Skeletal muscle tissue (tissue), 4 donors: Measurements from ENCODE around the gene AVP. TPM values are rescaled to one million over a fixed set of nuclear protein-coding genes. Genes with fewer than 3 reads are reported as not detected.
"Not testable (repeated sequence)": the region's sequence is repeated elsewhere in the genome, so short reads cannot be mapped to it uniquely, and the experiment has no call there.

ENCODE experiments used
- H3K27ac ChIP-seq: one replicate; pipeline ENCODE4 v1.7.0; 2013; ENCODE audit warnings: mild to moderate bottlenecking, low read depth, low read length, inconsistent platforms
- H3K27me3 ChIP-seq, 3 donors: one replicate each; pipeline ENCODE4 v1.7.0; 2013; ENCODE audit warnings: low read length in 3 of 3; ENCODE audit not compliant: control insufficient read depth in 3 of 3, insufficient read depth in 3 of 3
- H3K36me3 ChIP-seq, 3 donors: one replicate each; pipeline ENCODE4 v1.7.0; 2013; ENCODE audit warnings: low read length in 3 of 3; ENCODE audit not compliant: control insufficient read depth in 3 of 3, insufficient read depth in 3 of 3
- H3K4me1 ChIP-seq, 3 donors: one replicate each; pipeline ENCODE4 v1.7.0; 2013; ENCODE audit warnings: low read length in 3 of 3, mild to moderate bottlenecking in 3 of 3; ENCODE audit not compliant: control insufficient read depth in 3 of 3, insufficient read depth in 3 of 3
- H3K4me3 ChIP-seq, 3 donors: one replicate each; pipeline ENCODE4 v1.7.0; 2013; ENCODE audit warnings: low read length in 3 of 3
- H3K9ac ChIP-seq, 3 donors: one replicate each; pipeline ENCODE4 v1.7.0; 2013; ENCODE audit warnings: low read length in 3 of 3, mild to moderate bottlenecking in 3 of 3, moderate library complexity in 2 of 3, low read depth in 1 of 3
- H3K9me3 ChIP-seq, 3 donors: one replicate each; pipeline ENCODE4 v1.7.0; 2013; ENCODE audit warnings: low read length in 3 of 3; ENCODE audit not compliant: control insufficient read depth in 3 of 3
- total RNA-seq: library from RNA; depleted of rRNA; stranded (reverse); fragments of >200 nt; gene quantifications from one replicate; pipeline ENCODE4 v1.2.3, GENCODE V29; 2014
- donor health status: Osteomylitis.

AVP gene
- total RNA-seq: not detected

- H3K9me3 ChIP-seq: no peaks in the 10 kb centered on the region
- H3K4me1 ChIP-seq: peaks cover 9 to 15% (median 10%) of the 10 kb centered on the region in 3 donors
- no peak within 1 kb of the TSS for H3K27ac ChIP-seq
- no peaks in the 10 kb centered on the region for H3K36me3 ChIP-seq
- peaks cover 22 to 31% (median 25%) of the 10 kb centered on the region in 3 donors for H3K27me3 ChIP-seq
- H3K4me3 ChIP-seq: no peak within 1 kb of the TSS
- H3K9ac ChIP-seq: no peak within 1 kb of the TSS
Measured at GRCh38 chr20:3084283-3084985, at the start of gene AVP. AVP (minus strand) TSS chr20:3084724; CDS start chr20:3084674, 50 bp downstream.

- Histone ChIP-seq H3K36me3 (no peaks in the 10 kb centered on the region), H3K9me3 (no peaks in the 10 kb centered on the region), H3K4me3 (no peak overlapping the region), H3K4me1 (peaks cover 0 to 5% (median under 1%) of the 10 kb centered on the region in 3 donors), H3K27me3 (no peaks in the 10 kb centered on the region), H3K27ac (no peak overlapping the region), H3K9ac (no peak overlapping the region)
Measured at GRCh38 chr20:3134151-3134550, 49.6 kb upstream of the AVP start.

- H3K9me3 ChIP-seq: no peaks in the 10 kb centered on the region
- no peaks in the 10 kb centered on the region for H3K36me3 ChIP-seq
- no peak overlapping the region for H3K9ac ChIP-seq
- H3K4me3 ChIP-seq: no peak overlapping the region
- no peaks in the 10 kb centered on the region for H3K27me3 ChIP-seq
- H3K4me1 ChIP-seq: peaks cover under 1 to 10% (median 6%) of the 10 kb centered on the region in 3 donors
- no peak overlapping the region for H3K27ac ChIP-seq
Measured at GRCh38 chr20:3133155-3133554, 48.6 kb upstream of the AVP start.

- no peak overlapping the region for H3K27ac ChIP-seq
- no peak overlapping the region for H3K9ac ChIP-seq
- no peaks in the 10 kb centered on the region for H3K27me3 ChIP-seq
Measured at GRCh38 chr20:3130051-3130600, 45.6 kb upstream of the AVP start.

GRCh38 chr20:3129094-3129493 lies 44.6 kb upstream of the AVP start:
- Histone ChIP-seq H3K36me3 (no peaks in the 10 kb centered on the region), H3K9ac (no peak overlapping the region), H3K4me3 (no peak overlapping the region), H3K9me3 (no peaks in the 10 kb centered on the region), H3K27ac (no peak overlapping the region), H3K27me3 (no peaks in the 10 kb centered on the region), H3K4me1 (peaks cover 10 to 21% (median 15%) of the 10 kb centered on the region in 3 donors)

More at GRCh38 chr20:3130051-3130600, 45.6 kb upstream of the AVP start:
- Histone ChIP-seq H3K36me3 (no peaks in the 10 kb centered on the region), H3K4me1 (peaks cover 10 to 21% (median 15%) of the 10 kb centered on the region in 3 donors), H3K4me3 (no peak overlapping the region), H3K9me3 (no peaks in the 10 kb centered on the region)

GRCh38 chr20:3128275-3128984 lies 43.9 kb upstream of the AVP start:
- no peak overlapping the region for H3K27ac ChIP-seq
- no peaks in the 10 kb centered on the region for H3K36me3 ChIP-seq
- no peaks in the 10 kb centered on the region for H3K27me3 ChIP-seq
- H3K9ac ChIP-seq: no peak overlapping the region
- no peaks in the 10 kb centered on the region for H3K9me3 ChIP-seq
- no peak overlapping the region for H3K4me3 ChIP-seq
- H3K4me1 ChIP-seq: peaks cover 10 to 21% (median 19%) of the 10 kb centered on the region in 3 donors

- Histone ChIP-seq H3K4me3 (no peak overlapping the region), H3K27me3 (no peaks in the 10 kb centered on the region), H3K9ac (no peak overlapping the region), H3K9me3 (no peaks in the 10 kb centered on the region), H3K36me3 (peaks cover 8 to 13% (median 11%) of the 10 kb centered on the region in 3 donors), H3K4me1 (peaks cover 10 to 22% (median 21%) of the 10 kb centered on the region in 3 donors), H3K27ac (no peak overlapping the region)
Measured at GRCh38 chr20:3126527-3126859, 42.0 kb upstream of the AVP start.

GRCh38 chr20:3125776-3126526 lies 41.4 kb upstream of the AVP start:
- not testable (repeated sequence) for H3K9ac ChIP-seq, H3K9me3 ChIP-seq, H3K27ac ChIP-seq, H3K27me3 ChIP-seq, H3K4me3 ChIP-seq
- peaks cover 10 to 22% (median 21%) of the 10 kb centered on the region in 3 donors for H3K4me1 ChIP-seq
- peaks cover 13 to 18% (median 16%) of the 10 kb centered on the region in 3 donors for H3K36me3 ChIP-seq

GRCh38 chr20:3124773-3125560 lies 40.4 kb upstream of the AVP start:
- not testable (repeated sequence) for H3K9me3 ChIP-seq, H3K9ac ChIP-seq, H3K27me3 ChIP-seq, H3K27ac ChIP-seq, H3K4me3 ChIP-seq
- Histone ChIP-seq H3K36me3 (peaks cover 14 to 21% (median 20%) of the 10 kb centered on the region in 3 donors), H3K4me1 (peaks cover 10 to 22% (median 21%) of the 10 kb centered on the region in 3 donors)
